ENCODE data around the gene PTPRM. TPM values are rescaled to one million over a fixed set of nuclear protein-coding genes. Genes with fewer than 3 reads are reported as not detected.

Gene PTPRM
- total and polyA plus RNA-seq, 2 of the 8 experiments (the other 6 are each of a cell fraction or from before 2014, with no cell fraction given) = 4.1 to 7.0 TPM

DNA sequence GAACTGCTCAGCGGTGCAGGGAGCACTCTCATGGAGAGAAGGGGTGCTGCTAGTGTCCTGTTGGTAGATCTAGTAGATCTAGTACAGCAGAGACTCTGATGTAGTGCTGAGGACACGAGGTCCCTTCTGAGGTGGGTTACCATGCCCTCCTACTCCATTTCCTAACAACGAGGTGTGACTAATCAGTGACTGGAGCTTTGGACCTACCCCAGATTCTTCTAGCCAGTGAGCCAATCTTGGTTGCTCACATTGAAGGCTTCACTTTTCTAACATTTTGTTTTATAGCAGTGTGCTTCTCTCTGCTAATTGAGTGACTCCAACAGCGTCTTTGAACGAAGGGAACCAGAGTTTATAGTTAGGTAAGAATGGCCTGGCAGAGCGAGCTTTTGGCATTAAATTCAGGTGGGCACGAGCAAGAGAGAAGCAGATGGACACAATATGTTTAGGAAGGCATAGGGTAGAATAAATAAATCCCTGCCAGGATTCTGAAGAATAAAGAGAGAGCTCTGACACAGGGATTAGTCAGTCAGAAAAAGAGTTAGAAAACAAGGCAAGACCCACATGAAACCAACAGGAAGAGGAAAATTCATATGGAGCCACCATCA is 736.1 kb downstream of the PTPRM start:
- Histone ChIP-seq H3K9ac (replicated peaks in 1 of 4; ENCODE audit: extremely low read depth in 1 of 4, low read depth in 3 of 4, low read length in 3 of 4) (no peak overlapping the region), H3K4me3 (ENCODE audit: extremely low read depth in 1 of 4, insufficient read depth in 2 of 4, low read depth in 3 of 4, low read length in 4 of 4) (no peak overlapping the region), H3K14ac (ENCODE audit: insufficient read length) (no peak overlapping the region), H3K23me2 (ENCODE audit: low read depth, low read length) (no peaks in the 10 kb centered on the region), H3K36me3 (ENCODE audit: control insufficient read depth in 2 of 4, insufficient read depth in 4 of 4, low read length in 3 of 4) (no peaks in the 10 kb centered on the region), H3K4me2 (ENCODE audit: insufficient read depth in 1 of 2, low read depth in 2 of 2, low read length in 2 of 2) (no peak overlapping the region), H2BK120ac (replicated peaks; ENCODE audit: low read depth, low read length) (no peak overlapping the region), H3K79me1 (ENCODE audit: low read depth, low read length) (no peaks in the 10 kb centered on the region), H3K79me2 (ENCODE audit: control insufficient read depth in 1 of 2, insufficient read depth in 2 of 2, low read length in 2 of 2) (no peaks in the 10 kb centered on the region), H3K56ac (replicated peaks; ENCODE audit: insufficient read length, low read depth, low read length) (no peak overlapping the region), H4K20me1 (replicated peaks in 1 of 2; ENCODE audit: control insufficient read depth in 1 of 2, insufficient read depth in 2 of 2, low read length in 2 of 2) (no peaks in the 10 kb centered on the region), H4K8ac (ENCODE audit: extremely low read depth, insufficient read depth, low read length) (no peak overlapping the region), H2BK15ac (ENCODE audit: low read length) (no peak overlapping the region), H3K23ac (ENCODE audit: insufficient read length) (no peak overlapping the region), H2BK5ac (ENCODE audit: low read depth, low read length) (no peak overlapping the region), H2BK12ac (ENCODE audit: low read depth, low read length) (no peak overlapping the region), H3K27ac (ENCODE audit: low read depth, low read length) (no peak overlapping the region), H4K91ac (replicated peaks; ENCODE audit: insufficient read length, low read length) (no peak overlapping the region), H3K27me3 (replicated peaks in 1 of 4; ENCODE audit: control insufficient read depth in 3 of 4, extremely low read depth in 1 of 4, insufficient read depth in 3 of 4, low read length in 3 of 4) (no peaks in the 10 kb centered on the region), H3K4ac (replicated peaks; ENCODE audit: insufficient read length, low read depth, low read length) (no peak overlapping the region), H3K18ac (ENCODE audit: extremely low read depth, low read length) (no peak overlapping the region), H4K5ac (ENCODE audit: insufficient read length, low read depth, low read length) (no peak overlapping the region), H2AFZ (ENCODE audit: low read length) (no peak overlapping the region), H2AK5ac (ENCODE audit: low read depth, low read length) (no peak overlapping the region), H3K4me1 (replicated peaks in 1 of 4; ENCODE audit: control insufficient read depth in 3 of 4, insufficient read depth in 4 of 4, low read length in 3 of 4) (no peaks in the 10 kb centered on the region; a peak in 1 of 7 replicates), H2BK20ac (ENCODE audit: low read length) (no peak overlapping the region), H3K9me3 (ENCODE audit: insufficient read depth in 2 of 2, low read depth in 1 of 2, low read length in 1 of 2) (0 out of 4 replicates have a peak, but pooled peaks cover 0 to 3% of the 10 kb centered on the region in 2 experiments)
- TF ChIP-seq BACH1 (IDR thresholded peaks at IDR 0.05; ENCODE audit: low read length) (no peak), CREB1 (IDR thresholded peaks at IDR 0.05) (no peak), JUND (IDR thresholded peaks at IDR 0.05; ENCODE audit: low read length) (no peak), RXRA (IDR thresholded peaks at IDR 0.05; ENCODE audit: insufficient read depth, low read depth, low read length) (no peak), ASH2L (IDR thresholded peaks at IDR 0.05; ENCODE audit: low read length) (no peak), YY1 (IDR thresholded peaks at IDR 0.05; ENCODE audit: low read depth, low read length) (no peak), RFX5 (IDR thresholded peaks at IDR 0.05; ENCODE audit: borderline replicate concordance, low read depth, low read length) (no peak)
- TF ChIP-seq, protein P1, sequence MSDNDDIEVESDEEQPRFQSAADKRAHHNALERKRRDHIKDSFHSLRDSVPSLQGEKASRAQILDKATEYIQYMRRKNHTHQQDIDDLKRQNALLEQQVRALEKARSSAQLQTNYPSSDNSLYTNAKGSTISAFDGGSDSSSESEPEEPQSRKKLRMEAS (IDR thresholded peaks at IDR 0.05) = no peak
- TF ChIP-seq, protein P2, sequence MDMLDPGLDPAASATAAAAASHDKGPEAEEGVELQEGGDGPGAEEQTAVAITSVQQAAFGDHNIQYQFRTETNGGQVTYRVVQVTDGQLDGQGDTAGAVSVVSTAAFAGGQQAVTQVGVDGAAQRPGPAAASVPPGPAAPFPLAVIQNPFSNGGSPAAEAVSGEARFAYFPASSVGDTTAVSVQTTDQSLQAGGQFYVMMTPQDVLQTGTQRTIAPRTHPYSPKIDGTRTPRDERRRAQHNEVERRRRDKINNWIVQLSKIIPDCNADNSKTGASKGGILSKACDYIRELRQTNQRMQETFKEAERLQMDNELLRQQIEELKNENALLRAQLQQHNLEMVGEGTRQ (IDR thresholded peaks at IDR 0.05; ENCODE audit: low read length) = no peak
- TF ChIP-seq, protein P3, sequence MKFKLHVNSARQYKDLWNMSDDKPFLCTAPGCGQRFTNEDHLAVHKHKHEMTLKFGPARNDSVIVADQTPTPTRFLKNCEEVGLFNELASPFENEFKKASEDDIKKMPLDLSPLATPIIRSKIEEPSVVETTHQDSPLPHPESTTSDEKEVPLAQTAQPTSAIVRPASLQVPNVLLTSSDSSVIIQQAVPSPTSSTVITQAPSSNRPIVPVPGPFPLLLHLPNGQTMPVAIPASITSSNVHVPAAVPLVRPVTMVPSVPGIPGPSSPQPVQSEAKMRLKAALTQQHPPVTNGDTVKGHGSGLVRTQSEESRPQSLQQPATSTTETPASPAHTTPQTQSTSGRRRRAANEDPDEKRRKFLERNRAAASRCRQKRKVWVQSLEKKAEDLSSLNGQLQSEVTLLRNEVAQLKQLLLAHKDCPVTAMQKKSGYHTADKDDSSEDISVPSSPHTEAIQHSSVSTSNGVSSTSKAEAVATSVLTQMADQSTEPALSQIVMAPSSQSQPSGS (IDR thresholded peaks at IDR 0.05; ENCODE audit: low read length) = no peak
- WGBS, 2 experiments (ENCODE audit: extremely low coverage in 1 of 2, insufficient coverage in 1 of 2, insufficient read length in 1 of 2, insufficient replicate concordance in 2 of 2, low coverage in 1 of 2, low lambda C conversion rate in 2 of 2, missing lambda C conversion rate in 1 of 2) = 91% methylated on average over 7 of the region's 7 CpGs; no CpG with 5 or more reads in 1 of the 2 experiments
- CTCF ChIA-PET (ENCODE audit: partially characterized antibody) = interaction anchor here (0.7 to 0.8 kb wide), 2 partner anchors 9 to 85 kb away, joined by 3 read pairs; no protein-coding TSS in a partner anchor
- DNase-seq (ENCODE audit: low read depth in 1 of 2, low spot score in 2 of 2) (no peak), FAIRE-seq (no peak)
- POLR2A ChIA-PET (ENCODE audit: partially characterized antibody) = no interaction called here
